HCEC 1CT (cell line): Measurements from ENCODE around the gene PI4K2A.

Experiments
- DNase-seq: peaks from one replicate; pipeline ENCODE4 v3.0.0-alpha.2; 2017

Gene PI4K2A

DNA sequence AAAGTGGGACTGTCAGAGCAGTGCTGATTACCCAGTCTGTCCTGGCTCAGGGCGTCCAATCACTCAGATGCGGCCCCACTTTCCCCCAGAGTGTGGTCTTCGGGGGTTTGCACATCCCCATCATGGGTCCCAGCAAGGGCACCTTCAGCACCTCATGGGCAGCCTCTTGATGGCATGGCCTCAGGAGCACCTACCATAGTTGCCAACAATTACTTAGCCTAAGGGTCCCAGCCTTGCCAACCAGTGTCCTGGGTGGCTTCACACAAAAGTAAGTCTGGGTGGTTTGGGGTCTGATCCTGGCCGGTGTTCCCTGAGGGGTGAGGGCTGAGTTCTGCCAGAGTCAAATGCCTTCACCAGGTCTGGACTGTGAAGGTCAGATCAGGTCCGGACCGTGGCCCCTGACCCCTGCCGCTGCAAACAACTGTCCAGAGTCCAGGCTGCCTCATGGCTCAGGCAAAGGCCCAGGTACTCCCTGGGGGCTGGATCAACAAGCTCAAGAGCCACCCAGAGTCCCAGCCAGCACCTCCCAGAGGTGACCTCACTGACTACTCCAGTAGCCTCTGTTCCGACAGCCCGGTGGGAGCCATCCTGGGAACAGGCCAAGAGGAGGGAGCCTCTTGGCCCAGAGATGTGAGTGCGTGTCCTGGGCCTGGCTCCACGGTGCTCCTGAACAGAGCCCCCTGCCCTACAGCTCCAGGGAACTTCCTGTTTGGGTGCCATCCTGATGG, 66.8 kb downstream of the PI4K2A start:
- DNase-seq, result no peak

DNA sequence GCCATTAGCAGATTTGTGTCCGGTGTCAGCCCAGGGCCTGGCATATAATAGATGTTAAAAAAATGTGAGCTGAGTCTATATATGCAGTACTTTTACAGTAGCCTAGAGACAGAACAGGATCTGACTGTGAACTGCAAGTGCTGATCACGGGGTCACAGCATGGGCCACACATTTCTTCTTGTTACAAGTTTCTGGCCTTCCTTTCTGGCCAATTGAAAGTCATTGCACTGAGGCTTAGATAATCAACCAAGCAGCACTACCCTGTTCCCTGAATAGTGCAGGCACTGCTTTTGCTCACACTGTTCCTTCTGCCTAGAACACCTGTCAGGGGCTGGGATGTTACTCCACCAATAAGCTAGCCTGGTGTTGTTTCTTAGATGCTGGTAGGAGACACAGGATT, 67.7 kb downstream of the PI4K2A start:
- DNase-seq, result no peak

DNA sequence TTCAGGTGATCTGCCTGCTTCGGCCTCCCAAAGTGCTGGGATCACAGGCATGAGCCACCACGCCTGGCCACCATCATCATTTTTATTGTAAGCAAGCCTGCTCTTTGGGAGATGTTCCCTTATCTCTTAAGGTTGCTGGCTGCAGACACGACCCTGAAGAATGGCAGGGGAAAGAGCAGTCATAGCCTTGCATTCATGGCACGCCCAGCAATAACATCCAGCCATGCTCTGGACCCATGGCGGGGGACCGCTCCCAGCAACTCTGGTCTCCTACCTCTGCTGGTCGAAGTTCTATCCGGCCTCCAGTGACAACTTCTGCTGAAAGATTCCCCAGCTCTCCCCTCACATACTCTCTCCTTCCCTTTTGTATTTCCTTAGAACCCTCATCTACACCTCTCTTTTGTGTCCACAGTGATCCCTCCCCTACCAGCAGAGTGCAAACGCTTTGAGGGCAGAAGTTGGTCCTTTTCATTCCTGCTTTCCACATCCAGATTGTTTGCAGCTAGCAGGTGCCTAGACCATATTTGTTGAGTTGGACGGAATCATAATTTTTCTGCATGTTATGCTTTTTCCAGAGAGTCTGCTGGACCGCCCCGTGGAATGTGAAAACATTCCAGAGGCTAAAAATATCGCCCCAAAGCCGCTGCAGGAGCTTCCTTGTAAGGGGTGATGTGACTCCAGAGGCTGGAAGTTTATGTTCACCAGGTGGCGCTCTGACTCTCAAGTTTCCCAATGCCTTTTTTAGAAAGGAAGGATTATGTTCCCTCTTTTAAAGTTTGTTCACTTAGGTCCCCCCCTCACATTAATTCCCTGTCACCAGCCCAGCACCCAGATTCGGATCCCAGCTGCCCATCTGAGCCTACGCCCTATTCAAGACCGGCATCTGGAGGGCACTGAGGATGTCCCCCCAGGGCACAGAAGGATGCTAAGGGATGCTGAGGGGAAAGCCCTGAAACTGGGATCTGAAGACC, 68.8 kb downstream of the PI4K2A start:
- peak; percentile 80 for DNase-seq

DNA sequence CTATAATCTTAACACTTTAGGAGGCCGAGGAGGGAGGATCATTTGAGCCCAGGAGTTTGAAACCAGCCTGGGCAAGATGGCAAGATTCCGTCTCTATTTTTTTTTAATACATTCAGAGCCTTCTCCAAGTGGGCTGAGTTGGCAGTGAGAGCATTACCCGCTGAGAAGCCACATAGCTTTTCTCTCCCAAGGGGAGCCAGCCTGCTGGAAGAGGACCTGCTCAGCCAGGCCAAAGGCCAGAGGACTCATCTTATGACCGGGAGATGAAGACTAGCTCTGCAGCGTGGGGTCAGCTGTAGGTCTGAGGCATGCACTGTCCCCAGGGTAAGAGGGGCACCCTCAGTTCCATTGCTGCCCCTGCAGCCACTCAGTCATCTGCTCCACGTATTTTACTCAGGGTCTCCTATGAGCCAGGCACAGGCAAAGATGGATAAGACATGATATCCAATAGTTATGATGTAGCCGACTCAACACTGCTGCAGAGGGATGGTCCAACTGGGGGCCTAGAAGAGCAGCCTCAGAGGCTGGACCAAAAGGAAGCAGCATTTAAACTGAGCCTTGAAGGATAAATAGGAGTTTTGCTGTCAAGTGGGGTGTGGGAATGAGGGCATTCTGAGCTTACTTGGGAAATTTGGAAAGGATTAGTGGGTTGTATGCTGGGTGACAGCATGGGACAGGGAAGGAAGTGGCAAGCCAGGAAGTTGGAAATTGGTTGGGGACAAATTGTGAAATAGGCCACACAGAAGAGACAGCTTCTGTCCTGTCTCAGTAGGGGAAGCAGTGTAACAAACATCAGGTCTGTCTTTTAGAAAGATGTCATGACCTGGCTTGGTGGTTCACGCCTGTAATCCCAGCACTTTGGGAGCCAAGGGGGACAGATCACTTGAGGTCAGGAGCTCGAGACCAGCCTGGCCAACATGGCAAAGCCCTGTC, 71.4 kb downstream of the PI4K2A start:
- DNase-seq, result no peak

DNA sequence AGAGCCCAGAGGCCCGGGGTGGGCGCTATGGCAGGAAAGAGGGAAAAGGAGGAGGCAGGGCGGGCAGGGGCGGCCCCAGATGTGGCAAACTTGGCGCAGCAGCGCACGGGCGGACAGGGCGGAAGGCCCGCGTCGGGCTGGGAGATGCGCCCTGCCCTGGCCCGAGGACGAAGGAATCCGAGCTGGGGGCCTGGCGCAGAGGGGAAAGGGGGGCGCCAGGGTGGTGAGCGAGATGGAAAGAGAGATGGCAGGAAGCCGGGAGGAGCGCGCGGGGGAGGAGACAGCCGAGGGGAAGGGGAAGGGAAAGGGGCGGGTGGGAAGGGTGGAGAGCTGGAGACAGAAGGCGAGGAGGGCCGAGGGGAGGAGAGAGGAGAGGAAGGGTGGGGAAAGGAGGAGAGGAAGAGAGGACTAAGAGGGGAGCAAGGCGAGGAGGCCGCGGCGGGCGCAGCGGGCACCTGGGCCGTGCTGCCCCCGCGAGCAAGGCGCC, 72.9 kb downstream of the PI4K2A start, which contains the start of gene MARVELD1:
Gene MARVELD1 (plus strand): TSS at position 392 of the 487 bp plus-strand sequence. CDS start 147 bp downstream, outside the sequence.
- DNase-seq, result peak; percentile 77

DNA sequence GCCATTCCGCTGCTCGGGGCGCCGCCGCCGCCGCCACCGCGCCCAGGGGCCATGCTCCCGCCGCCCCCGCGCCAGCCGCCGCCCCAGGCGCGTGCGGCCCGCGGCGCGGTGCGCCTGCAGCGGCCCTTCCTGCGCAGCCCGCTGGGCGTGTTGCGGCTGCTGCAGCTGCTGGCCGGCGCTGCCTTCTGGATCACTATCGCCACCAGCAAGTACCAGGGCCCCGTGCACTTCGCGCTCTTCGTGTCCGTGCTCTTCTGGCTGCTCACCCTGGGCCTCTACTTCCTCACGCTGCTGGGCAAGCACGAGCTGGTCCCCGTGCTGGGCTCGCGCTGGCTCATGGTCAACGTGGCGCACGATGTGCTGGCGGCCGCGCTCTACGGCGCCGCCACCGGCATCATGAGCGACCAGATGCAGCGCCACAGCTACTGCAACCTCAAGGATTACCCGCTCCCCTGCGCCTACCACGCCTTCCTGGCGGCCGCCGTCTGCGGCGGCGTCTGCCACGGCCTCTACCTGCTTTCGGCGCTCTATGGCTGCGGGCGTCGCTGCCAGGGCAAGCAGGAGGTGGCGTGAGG, 73.4 kb downstream of the PI4K2A start:
- DNase-seq, result peak; percentile 80

DNA sequence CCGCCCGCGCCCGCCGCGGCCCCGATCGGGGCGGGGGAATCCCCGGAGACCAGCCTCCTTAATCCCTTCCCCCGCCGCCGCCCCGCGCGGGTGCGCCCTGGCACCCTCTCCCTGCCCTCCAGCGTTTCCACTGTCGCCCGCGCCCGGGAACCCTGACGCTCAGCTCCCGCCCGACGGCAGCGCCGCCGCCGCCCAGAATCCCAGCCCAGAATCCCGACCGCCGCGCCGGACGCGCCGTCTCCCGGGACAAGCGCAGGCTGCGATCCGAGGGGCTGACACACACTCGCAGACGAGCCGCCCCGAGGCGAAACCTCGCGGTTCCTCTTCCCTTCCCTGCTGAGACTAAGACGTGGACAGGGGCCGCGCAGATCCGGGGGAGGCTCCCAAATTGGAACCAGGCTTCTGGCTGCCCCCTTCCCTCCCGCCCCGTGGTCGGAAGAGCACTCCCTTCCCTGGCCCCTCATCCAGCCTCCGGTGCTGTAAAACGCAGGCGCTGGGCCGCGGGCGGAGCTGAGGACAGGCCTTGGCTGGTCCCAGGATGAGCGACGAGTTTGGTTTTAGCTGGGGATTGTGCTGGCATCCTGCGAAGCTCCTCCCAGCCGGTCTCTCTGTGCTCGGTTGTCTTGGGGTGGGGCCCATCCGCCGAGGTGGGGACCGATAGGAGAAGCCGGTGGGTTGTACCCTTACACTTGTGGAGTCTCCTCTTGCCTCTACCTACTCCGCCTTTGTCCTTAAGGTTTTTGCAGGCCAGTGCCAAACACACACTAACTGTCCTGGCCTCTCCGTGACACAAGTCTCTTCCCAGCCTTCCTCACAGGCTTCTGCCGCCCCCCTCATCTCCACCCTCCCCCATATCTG, 74.2 kb downstream of the PI4K2A start:
- DNase-seq, result peak; percentile 59

DNA sequence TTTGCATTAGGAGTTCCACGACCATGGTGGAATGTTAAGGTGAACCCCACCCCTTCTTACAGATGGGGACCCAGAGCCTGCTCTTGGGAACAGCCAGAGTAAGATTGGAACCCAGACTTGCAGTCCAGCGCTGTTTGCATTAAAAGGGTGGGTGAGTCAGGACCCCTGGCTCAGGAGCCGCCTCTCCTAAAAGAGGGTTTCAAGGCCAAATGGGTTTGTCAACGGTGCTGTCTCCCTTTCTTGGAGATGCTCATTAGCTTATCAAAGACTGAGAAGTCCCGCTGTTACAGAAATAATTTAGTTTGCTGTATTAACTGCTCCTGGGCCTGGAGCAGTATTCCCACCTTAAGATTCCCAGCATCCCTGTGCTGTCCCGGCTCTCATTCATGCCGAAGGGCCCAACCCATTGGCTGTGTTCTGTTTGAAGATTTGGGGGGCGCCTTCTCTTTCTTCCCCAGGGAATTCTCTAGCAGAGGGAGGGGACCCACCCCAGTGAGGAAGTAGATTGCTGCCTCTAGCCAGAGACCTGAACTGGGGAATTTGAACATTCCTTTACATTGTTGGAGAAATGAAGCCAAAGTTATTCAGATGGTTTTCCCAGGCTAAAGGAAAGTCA, 74.9 kb downstream of the PI4K2A start:
- DNase-seq, result no peak

DNA sequence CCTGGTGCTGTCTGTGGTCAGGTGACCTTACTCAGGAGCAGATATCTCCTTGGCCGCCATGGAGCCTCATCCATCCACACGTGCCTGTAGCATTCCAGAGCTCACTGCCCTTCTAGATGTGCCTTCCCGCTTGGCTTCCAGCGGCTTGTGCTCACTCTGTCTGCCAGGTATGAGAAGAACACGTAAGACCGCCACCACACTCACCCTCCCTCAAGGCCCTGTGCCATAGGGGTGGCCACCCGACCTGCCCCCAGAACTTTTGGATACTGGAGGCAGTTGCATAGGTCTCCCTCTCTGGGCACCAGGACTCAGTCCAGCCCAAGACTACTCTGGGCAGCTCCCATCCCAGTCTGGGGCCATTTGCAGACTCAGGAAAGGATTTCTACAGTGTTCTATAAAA, 77.2 kb downstream of the PI4K2A start:
- DNase-seq, result no peak

DNA sequence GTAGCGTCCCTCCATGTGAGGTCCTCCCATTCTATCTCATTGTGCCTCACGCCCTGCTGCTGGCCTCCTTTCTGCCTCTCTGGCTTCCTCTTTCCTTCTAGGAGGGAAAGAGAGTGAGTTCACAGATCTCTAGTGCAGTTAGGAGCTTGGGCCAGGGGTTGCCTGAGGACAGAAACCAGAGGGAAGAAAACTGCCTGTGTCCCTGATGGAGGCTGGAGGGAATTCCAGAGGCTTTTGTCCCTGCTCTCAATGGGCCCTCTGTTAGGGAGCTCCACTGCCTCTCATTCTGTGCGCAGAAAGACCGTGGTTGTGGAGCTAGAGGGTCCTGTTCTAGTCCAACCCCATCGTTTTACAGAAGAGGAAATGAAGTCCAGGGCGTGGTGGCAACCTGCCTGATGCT, 77.7 kb downstream of the PI4K2A start:
- no peak for DNase-seq

DNA sequence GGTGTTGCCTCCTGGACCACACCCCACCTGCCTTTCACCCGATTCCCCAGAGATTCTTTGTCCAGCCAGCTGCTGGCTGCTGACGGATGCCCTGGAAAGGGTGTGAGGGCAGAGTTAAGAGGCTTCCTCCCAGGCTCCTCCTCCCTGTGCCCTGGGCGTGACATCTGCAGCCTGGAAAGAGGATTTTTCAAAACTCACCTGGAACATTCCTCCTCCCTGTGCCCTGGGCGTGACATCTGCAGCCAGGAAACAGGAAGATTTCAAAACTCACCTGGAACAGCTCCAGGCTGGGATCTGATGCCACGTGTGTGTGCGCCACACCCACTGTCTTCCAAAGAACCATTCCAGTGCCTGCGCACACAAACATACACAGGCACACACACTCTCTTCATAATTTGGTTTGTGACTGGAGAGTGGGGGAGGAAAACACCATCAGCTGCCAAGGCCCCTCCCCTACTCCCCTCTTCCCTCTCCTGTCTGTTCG, 78.2 kb downstream of the PI4K2A start:
- DNase-seq, result no peak

DNA sequence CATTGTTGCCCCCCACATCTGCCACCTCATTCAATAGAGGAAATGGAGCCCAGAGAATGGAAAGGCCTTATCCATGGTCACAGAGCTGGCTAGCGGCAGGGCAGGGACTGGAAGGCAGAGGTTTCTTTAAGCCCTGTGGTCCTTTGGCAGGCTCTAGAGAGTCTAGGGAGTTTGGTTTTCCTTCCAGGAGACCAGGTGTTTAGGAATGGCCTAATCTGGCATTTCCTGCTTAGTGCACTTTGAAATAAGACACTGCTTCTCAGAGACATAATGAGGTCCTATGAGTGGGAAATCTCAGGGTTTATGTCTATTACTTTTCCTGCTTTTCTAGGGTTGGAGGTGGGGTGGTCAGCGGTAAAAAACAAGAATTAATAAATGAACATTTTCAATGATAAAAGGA, 79.1 kb downstream of the PI4K2A start:
- DNase-seq, result no peak

DNA sequence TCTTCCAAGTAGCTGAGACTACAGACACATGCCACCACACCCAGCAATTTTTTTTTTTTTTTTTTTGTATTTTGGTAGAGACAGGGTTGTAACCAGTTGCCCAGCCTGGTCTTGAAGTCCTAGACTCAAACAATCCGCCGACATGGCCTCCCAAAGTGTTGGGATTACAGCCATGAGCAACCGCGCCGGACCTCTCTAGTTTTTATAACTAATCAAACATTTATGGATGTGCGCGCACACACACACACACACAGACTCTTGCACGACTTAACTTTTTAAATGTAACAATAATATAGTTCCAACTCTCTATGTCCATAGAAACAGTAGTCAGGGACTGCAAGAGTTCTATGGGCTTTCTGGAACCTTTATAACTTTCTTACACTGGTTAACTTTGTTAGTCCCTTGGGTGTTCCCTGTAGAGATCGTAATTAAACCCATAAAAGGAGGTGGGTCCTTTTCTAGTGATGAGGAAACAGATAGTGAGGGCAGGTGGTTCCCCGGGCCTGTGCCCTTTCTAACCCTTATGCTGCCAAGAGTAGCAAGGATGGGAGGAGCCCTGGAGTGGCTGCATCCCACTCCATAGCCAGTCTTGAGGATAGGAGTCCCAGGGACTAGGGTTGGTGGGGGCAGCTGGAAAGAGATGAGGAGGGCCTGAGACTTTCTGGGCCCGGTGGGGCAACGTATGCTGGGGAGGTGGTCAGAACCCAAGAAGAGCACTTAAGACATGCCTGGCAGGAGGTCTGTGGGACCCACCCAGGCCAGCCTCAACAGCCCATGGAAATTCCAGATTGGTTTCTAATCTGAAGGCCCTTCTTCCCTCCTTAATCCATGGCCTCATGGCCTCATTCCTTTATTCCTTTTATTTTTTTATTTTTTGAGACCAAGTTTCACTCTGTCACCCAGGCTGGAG, 81.7 kb downstream of the PI4K2A start:
- DNase-seq, result no peak

DNA sequence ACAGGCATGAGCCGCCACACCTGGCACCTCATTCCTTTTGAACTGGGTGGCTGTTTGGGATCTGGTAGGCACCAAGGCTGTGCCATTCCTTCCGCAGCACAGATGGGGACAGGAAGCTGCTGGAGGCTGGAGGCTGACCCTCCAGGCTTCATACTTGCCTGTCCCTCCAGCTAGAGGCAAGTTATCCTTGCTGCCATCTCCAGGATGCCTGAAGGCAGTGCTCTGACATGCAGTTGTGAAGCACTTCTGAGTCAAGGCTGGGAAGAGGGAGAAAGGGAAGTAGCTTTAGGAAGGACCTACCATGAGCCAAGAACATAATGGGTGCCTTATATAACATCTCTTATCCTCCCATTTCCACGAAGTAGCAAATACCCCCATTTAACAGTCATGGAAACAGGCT, 82.5 kb downstream of the PI4K2A start:
- DNase-seq, result no peak

DNA sequence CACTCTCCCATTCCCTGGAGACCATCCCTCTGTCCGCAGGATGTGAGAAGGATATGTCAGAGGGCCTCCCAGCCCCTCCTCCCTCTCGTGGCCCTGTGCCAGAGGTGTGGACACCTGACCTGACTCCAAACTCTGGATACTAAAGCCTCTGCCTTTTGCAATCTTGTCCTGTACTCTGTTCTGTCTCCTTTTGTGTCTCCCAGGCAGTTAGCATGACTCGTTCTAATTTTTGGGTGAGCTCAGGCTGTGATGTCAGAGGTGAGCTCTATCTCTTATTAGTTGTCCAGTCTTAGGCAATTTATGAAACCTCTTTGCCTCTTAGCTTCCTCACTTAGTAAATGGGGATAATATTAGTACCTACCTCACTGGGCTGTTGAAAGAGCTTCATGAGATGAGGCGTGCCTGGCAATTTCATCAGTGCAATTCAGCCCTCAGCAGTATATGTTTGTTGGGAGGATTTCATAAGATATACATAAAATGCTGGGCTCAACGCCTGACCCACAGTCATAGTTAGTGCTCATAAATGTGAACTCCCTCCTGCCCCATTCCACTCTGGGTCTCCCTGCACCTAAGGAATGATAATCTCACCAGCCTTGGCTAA, 84.0 kb downstream of the PI4K2A start:
- DNase-seq, result peak; percentile 58
